Neural cell (in vitro differentiated cells): ENCODE measurements around the gene ZNF324.

Source experiments
- EP300 ChIP-seq: fragments of 450-650 bp; conservative IDR thresholded peaks from 2 replicates; pipeline ENCODE4 v1.6.1; 2014; ENCODE audit warnings: antibody characterized with exemption, mild to moderate bottlenecking, moderate library complexity; ENCODE audit not compliant: poor library complexity, severe bottlenecking
- EZH2 ChIP-seq: fragments of 200-600, 300-800 bp; shearing (Covaris generic), sonication (generic); IDR thresholded peaks from 2 replicates; pipeline ENCODE4 v1.6.1; 2014; ENCODE audit warnings: antibody characterized with exemption, low read length, borderline replicate concordance, mild to moderate bottlenecking; ENCODE audit not compliant: insufficient read depth, poor library complexity, severe bottlenecking
- MXI1 ChIP-seq: fragments of 450-650 bp; conservative IDR thresholded peaks from 2 replicates; pipeline ENCODE4 v1.6.1; 2014; ENCODE audit warnings: antibody characterized with exemption, mild to moderate bottlenecking; ENCODE audit not compliant: poor library complexity, severe bottlenecking
- POLR2AphosphoS5 ChIP-seq: IDR thresholded peaks from 2 replicates; pipeline ENCODE4 v1.6.1; 2012
- TF ChIP-seq, protein P1 (sequence below): fragments of 450-650 bp; IDR thresholded peaks from 2 replicates; pipeline ENCODE4 v1.5.1; 2014; ENCODE audit warnings: antibody characterized with exemption, mild to moderate bottlenecking, moderate library complexity; ENCODE audit not compliant: poor library complexity, severe bottlenecking
- TF ChIP-seq, protein P2 (sequence below): IDR thresholded peaks from 2 replicates; pipeline ENCODE4 v1.6.1; 2012; ENCODE audit warnings: borderline replicate concordance

DNA sequence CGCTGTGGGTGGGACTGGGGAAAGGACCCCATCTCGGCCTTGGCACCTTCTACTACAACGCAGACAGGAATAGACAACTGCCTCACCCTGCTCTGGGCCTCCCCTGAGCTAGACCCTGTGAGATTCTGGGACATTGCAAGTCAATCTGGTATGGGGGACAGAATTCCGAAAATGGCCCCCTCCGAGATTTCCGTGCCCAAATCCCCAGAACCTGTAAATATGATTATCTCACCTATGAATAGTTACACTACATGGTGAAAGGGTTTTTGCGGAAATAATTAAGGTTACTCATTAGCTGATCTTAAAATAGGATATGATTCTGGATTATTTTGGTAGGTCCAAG lies 53.3 kb downstream of the ZNF324 start:
- TF ChIP-seq, protein P1, sequence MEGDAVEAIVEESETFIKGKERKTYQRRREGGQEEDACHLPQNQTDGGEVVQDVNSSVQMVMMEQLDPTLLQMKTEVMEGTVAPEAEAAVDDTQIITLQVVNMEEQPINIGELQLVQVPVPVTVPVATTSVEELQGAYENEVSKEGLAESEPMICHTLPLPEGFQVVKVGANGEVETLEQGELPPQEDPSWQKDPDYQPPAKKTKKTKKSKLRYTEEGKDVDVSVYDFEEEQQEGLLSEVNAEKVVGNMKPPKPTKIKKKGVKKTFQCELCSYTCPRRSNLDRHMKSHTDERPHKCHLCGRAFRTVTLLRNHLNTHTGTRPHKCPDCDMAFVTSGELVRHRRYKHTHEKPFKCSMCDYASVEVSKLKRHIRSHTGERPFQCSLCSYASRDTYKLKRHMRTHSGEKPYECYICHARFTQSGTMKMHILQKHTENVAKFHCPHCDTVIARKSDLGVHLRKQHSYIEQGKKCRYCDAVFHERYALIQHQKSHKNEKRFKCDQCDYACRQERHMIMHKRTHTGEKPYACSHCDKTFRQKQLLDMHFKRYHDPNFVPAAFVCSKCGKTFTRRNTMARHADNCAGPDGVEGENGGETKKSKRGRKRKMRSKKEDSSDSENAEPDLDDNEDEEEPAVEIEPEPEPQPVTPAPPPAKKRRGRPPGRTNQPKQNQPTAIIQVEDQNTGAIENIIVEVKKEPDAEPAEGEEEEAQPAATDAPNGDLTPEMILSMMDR: no peak
- TF ChIP-seq, protein P2, sequence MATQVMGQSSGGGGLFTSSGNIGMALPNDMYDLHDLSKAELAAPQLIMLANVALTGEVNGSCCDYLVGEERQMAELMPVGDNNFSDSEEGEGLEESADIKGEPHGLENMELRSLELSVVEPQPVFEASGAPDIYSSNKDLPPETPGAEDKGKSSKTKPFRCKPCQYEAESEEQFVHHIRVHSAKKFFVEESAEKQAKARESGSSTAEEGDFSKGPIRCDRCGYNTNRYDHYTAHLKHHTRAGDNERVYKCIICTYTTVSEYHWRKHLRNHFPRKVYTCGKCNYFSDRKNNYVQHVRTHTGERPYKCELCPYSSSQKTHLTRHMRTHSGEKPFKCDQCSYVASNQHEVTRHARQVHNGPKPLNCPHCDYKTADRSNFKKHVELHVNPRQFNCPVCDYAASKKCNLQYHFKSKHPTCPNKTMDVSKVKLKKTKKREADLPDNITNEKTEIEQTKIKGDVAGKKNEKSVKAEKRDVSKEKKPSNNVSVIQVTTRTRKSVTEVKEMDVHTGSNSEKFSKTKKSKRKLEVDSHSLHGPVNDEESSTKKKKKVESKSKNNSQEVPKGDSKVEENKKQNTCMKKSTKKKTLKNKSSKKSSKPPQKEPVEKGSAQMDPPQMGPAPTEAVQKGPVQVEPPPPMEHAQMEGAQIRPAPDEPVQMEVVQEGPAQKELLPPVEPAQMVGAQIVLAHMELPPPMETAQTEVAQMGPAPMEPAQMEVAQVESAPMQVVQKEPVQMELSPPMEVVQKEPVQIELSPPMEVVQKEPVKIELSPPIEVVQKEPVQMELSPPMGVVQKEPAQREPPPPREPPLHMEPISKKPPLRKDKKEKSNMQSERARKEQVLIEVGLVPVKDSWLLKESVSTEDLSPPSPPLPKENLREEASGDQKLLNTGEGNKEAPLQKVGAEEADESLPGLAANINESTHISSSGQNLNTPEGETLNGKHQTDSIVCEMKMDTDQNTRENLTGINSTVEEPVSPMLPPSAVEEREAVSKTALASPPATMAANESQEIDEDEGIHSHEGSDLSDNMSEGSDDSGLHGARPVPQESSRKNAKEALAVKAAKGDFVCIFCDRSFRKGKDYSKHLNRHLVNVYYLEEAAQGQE: no peak
- TF ChIP-seq EZH2 (no peak), POLR2AphosphoS5 (no peak), EP300 (no peak), MXI1 (no peak)
